Measurements from ENCODE around the gene HMGB1.

GRCh38 chr13:30466841-30467252 is 1.1 kb upstream of the HMGB1 start:
- TF ChIP-seq, protein P1, sequence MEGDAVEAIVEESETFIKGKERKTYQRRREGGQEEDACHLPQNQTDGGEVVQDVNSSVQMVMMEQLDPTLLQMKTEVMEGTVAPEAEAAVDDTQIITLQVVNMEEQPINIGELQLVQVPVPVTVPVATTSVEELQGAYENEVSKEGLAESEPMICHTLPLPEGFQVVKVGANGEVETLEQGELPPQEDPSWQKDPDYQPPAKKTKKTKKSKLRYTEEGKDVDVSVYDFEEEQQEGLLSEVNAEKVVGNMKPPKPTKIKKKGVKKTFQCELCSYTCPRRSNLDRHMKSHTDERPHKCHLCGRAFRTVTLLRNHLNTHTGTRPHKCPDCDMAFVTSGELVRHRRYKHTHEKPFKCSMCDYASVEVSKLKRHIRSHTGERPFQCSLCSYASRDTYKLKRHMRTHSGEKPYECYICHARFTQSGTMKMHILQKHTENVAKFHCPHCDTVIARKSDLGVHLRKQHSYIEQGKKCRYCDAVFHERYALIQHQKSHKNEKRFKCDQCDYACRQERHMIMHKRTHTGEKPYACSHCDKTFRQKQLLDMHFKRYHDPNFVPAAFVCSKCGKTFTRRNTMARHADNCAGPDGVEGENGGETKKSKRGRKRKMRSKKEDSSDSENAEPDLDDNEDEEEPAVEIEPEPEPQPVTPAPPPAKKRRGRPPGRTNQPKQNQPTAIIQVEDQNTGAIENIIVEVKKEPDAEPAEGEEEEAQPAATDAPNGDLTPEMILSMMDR (IDR thresholded peaks at IDR 0.05; ENCODE audit: borderline replicate concordance, extremely low read depth, low read length, poor library complexity, severe bottlenecking), result no peak
- no peak for TF ChIP-seq EZH2 (IDR thresholded peaks at IDR 0.05; ENCODE audit: borderline replicate concordance, low read depth, low read length, severe bottlenecking)
